ENCODE data around the gene POLR1D. TPM values are rescaled to one million over a fixed set of nuclear protein-coding genes. Genes with fewer than 3 reads are reported as not detected.

Gene POLR1D
- total and polyA plus RNA-seq, 2 experiments from 2014 or later, result 177 to 197 TPM

GRCh38 chr13:27587095-27587746 lies 34.5 kb upstream of the POLR1D start:
- Histone ChIP-seq H3K9me2 (ENCODE audit: insufficient read depth) (no peaks in the 10 kb centered on the region), H3K27ac (ENCODE audit: low read depth) (no peak overlapping the region), H3K4me3 (no peak overlapping the region), H3K4me2 (no peak overlapping the region), H3K79me2 (replicated peaks; ENCODE audit: insufficient read depth) (peaks cover 59% of the 10 kb centered on the region), H4K20me1 (replicated peaks; ENCODE audit: insufficient read depth) (peaks cover 10% of the 10 kb centered on the region), H3F3A (replicated peaks; ENCODE audit: low read depth) (no peaks in the 10 kb centered on the region), H3K4me1 (ENCODE audit: insufficient read depth) (no peaks in the 10 kb centered on the region), H3K36me3 (ENCODE audit: insufficient read depth) (no peaks in the 10 kb centered on the region), H2AFZ (no peak overlapping the region), H3K27me3 (ENCODE audit: insufficient read depth) (no peaks in the 10 kb centered on the region)
- peak; percentile 38; the same call in 1 of the 3 replicates for ATAC-seq
- no peak overlapping the region for H3K27ac Mint-ChIP-seq
- no peaks in the 10 kb centered on the region for H3K27me3 Mint-ChIP-seq (ENCODE audit: insufficient read depth, low read depth, poor library complexity)
- TF ChIP-seq EZH2 (IDR thresholded peaks at IDR 0.05; ENCODE audit: low read depth, unreplicated experiment) (no peak), CREB1 (CRISPR knock-in tag; IDR thresholded peaks at IDR 0.05; ENCODE audit: low read depth) (no peak), ZNF114 (CRISPR knock-in tag; IDR thresholded peaks at IDR 0.05) (no peak), JUNB (IDR thresholded peaks at IDR 0.05; ENCODE audit: unreplicated experiment) (no peak), NANOG (IDR thresholded peaks at IDR 0.05; ENCODE audit: borderline replicate concordance) (no peak), CTCF (conservative IDR thresholded peaks at IDR 0.05; ENCODE audit: low read depth in 2 of 2) (no peak), EZH2phosphoT487 (IDR thresholded peaks at IDR 0.05; ENCODE audit: unreplicated experiment) (no peak), STAT1 (IDR thresholded peaks at IDR 0.05; ENCODE audit: unreplicated experiment) (no peak), POLR2AphosphoS5 (IDR thresholded peaks at IDR 0.05; ENCODE audit: low read depth) (no peak)
- TF ChIP-seq, protein P1, sequence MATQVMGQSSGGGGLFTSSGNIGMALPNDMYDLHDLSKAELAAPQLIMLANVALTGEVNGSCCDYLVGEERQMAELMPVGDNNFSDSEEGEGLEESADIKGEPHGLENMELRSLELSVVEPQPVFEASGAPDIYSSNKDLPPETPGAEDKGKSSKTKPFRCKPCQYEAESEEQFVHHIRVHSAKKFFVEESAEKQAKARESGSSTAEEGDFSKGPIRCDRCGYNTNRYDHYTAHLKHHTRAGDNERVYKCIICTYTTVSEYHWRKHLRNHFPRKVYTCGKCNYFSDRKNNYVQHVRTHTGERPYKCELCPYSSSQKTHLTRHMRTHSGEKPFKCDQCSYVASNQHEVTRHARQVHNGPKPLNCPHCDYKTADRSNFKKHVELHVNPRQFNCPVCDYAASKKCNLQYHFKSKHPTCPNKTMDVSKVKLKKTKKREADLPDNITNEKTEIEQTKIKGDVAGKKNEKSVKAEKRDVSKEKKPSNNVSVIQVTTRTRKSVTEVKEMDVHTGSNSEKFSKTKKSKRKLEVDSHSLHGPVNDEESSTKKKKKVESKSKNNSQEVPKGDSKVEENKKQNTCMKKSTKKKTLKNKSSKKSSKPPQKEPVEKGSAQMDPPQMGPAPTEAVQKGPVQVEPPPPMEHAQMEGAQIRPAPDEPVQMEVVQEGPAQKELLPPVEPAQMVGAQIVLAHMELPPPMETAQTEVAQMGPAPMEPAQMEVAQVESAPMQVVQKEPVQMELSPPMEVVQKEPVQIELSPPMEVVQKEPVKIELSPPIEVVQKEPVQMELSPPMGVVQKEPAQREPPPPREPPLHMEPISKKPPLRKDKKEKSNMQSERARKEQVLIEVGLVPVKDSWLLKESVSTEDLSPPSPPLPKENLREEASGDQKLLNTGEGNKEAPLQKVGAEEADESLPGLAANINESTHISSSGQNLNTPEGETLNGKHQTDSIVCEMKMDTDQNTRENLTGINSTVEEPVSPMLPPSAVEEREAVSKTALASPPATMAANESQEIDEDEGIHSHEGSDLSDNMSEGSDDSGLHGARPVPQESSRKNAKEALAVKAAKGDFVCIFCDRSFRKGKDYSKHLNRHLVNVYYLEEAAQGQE (IDR thresholded peaks at IDR 0.05; ENCODE audit: unreplicated experiment), result no peak
- TF ChIP-seq, protein P2, sequence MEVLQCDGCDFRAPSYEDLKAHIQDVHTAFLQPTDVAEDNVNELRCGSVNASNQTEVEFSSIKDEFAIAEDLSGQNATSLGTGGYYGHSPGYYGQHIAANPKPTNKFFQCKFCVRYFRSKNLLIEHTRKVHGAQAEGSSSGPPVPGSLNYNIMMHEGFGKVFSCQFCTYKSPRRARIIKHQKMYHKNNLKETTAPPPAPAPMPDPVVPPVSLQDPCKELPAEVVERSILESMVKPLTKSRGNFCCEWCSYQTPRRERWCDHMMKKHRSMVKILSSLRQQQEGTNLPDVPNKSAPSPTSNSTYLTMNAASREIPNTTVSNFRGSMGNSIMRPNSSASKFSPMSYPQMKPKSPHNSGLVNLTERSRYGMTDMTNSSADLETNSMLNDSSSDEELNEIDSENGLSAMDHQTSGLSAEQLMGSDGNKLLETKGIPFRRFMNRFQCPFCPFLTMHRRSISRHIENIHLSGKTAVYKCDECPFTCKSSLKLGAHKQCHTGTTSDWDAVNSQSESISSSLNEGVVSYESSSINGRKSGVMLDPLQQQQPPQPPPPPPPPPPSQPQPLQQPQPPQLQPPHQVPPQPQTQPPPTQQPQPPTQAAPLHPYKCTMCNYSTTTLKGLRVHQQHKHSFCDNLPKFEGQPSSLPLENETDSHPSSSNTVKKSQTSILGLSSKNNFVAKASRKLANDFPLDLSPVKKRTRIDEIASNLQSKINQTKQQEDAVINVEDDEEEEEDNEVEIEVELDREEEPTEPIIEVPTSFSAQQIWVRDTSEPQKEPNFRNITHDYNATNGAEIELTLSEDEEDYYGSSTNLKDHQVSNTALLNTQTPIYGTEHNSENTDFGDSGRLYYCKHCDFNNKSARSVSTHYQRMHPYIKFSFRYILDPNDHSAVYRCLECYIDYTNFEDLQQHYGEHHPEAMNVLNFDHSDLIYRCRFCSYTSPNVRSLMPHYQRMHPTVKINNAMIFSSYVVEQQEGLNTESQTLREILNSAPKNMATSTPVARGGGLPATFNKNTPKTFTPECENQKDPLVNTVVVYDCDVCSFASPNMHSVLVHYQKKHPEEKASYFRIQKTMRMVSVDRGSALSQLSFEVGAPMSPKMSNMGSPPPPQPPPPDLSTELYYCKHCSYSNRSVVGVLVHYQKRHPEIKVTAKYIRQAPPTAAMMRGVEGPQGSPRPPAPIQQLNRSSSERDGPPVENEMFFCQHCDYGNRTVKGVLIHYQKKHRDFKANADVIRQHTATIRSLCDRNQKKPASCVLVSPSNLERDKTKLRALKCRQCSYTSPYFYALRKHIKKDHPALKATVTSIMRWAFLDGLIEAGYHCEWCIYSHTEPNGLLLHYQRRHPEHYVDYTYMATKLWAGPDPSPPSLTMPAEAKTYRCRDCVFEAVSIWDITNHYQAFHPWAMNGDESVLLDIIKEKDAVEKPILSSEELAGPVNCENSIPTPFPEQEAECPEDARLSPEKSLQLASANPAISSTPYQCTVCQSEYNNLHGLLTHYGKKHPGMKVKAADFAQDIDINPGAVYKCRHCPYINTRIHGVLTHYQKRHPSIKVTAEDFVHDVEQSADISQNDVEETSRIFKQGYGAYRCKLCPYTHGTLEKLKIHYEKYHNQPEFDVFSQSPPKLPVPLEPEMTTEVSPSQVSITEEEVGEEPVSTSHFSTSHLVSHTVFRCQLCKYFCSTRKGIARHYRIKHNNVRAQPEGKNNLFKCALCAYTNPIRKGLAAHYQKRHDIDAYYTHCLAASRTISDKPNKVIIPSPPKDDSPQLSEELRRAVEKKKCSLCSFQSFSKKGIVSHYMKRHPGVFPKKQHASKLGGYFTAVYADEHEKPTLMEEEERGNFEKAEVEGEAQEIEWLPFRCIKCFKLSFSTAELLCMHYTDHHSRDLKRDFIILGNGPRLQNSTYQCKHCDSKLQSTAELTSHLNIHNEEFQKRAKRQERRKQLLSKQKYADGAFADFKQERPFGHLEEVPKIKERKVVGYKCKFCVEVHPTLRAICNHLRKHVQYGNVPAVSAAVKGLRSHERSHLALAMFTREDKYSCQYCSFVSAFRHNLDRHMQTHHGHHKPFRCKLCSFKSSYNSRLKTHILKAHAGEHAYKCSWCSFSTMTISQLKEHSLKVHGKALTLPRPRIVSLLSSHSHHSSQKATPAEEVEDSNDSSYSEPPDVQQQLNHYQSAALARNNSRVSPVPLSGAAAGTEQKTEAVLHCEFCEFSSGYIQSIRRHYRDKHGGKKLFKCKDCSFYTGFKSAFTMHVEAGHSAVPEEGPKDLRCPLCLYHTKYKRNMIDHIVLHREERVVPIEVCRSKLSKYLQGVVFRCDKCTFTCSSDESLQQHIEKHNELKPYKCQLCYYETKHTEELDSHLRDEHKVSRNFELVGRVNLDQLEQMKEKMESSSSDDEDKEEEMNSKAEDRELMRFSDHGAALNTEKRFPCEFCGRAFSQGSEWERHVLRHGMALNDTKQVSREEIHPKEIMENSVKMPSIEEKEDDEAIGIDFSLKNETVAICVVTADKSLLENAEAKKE (CRISPR knock-in tag; IDR thresholded peaks at IDR 0.05), result no peak
- no peaks in the 10 kb centered on the region; the same call in 2 of the 3 replicates for H3K4me1 Mint-ChIP-seq
- DNase-seq (ENCODE audit: low spot score), result no peak
- no peak overlapping the region for H3K4me3 Mint-ChIP-seq
- no peaks in the 10 kb centered on the region for H3K9me3 Mint-ChIP-seq
- H3K36me3 Mint-ChIP-seq (ENCODE audit: low read depth), result no peaks in the 10 kb centered on the region

All from GM23338 (cell line).